ENCODE results near the gene EEFSEC. TPM values are rescaled to one million over a fixed set of nuclear protein-coding genes. Genes with fewer than 3 reads are reported as not detected.

Gene EEFSEC
- polyA plus RNA-seq, 1 donor from 2014 or later = 4.6 TPM

DNA sequence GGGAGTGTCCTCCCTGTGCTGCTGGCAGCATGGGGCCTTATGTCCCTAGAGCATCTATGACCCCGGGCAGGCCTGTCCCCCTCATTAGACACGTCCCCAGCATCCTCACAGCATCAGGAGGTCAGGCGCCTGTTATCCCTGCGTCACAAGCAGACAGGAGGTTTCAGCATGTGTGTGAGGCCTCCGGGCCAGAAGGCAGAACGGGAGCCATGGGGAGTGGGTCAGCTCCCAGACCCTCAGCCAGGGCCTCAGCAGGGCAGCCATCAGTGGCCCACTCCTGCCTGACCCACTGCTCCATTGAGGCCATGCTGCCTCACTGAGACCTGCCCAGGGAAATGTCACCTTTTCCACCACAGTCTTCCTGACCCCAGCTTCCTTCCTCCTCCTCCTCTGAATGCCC lies 241.8 kb downstream of the EEFSEC start:
- no peaks in the 10 kb centered on the region for H3K36me3 ChIP-seq (ENCODE audit: insufficient read depth, low read length)
- H3K27me3 ChIP-seq (ENCODE audit: insufficient read depth, low read depth, low read length) = no peaks in the 10 kb centered on the region
- no peak overlapping the region for H3K27ac ChIP-seq (ENCODE audit: low read length)
- no peak for TF ChIP-seq MXI1 (conservative IDR thresholded peaks at IDR 0.05; ENCODE audit: poor library complexity, severe bottlenecking)
- TF ChIP-seq SMC3 (conservative IDR thresholded peaks at IDR 0.05; ENCODE audit: poor library complexity) = no peak
- no peak for TF ChIP-seq RAD21 (conservative IDR thresholded peaks at IDR 0.05)
- TF ChIP-seq EZH2 (IDR thresholded peaks at IDR 0.05; ENCODE audit: borderline replicate concordance, insufficient read depth, low read length, poor library complexity, severe bottlenecking) = no peak
- TF ChIP-seq TAF1 (IDR thresholded peaks at IDR 0.05; ENCODE audit: low read depth) = no peak
- TF ChIP-seq CTCF (IDR thresholded peaks at IDR 0.05; ENCODE audit: poor library complexity, severe bottlenecking) = no peak
- TF ChIP-seq EP300 (conservative IDR thresholded peaks at IDR 0.05; ENCODE audit: poor library complexity, severe bottlenecking) = no peak
- TF ChIP-seq POLR2AphosphoS5 (IDR thresholded peaks at IDR 0.05) = no peak
- TF ChIP-seq REST (IDR thresholded peaks at IDR 0.05; ENCODE audit: borderline replicate concordance) = no peak
- H3K4me2 ChIP-seq (ENCODE audit: low read length) = no peak overlapping the region
- H3K79me2 ChIP-seq (replicated peaks; ENCODE audit: insufficient read depth, low read length) = no peaks in the 10 kb centered on the region
- no peaks in the 10 kb centered on the region for H3F3A ChIP-seq (ENCODE audit: insufficient read depth, low read length, poor library complexity, severe bottlenecking)
- no peak overlapping the region for H2AFZ ChIP-seq (ENCODE audit: low read depth, low read length)
- H3K4me3 ChIP-seq (ENCODE audit: low read length) = no peak overlapping the region
- H4K20me1 ChIP-seq (ENCODE audit: insufficient read depth) = no peaks in the 10 kb centered on the region
- H3K9me3 ChIP-seq (ENCODE audit: low read length) = no peaks in the 10 kb centered on the region
- H3K9me2 ChIP-seq (ENCODE audit: insufficient read depth, low read length) = no peaks in the 10 kb centered on the region
- no peak overlapping the region for H3K9ac ChIP-seq (ENCODE audit: low read length)

DNA sequence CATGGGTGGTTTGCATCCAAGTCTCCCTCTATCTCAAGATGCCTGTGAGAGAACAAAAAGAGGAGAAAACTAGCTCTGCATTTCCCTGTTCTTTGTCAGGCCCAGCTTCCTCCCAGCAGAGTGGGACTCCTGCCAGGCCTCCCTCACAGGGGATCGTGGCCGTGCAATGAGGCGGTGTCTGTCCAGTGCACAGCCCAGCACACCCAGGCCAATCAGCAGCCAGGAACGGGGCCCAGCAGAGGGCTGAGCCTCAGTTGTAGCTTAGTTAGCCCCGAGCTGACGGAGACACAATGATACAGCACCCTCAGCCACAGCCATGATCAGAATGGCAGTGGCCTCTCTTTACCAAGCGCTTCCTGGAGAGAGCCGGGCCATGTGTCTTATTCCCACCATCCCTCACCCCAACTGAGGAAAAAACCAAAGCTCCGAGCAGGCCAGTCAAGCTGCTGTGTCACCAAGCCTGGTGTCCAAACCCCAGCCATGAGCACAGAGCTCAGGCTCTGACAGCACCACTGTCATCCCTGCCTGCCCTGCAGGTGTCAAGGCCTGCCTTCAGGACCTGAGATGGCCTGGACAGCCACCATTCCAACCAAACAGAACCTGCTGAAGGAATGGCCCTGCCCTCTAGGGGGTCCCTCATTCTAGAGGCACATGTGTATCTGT lies 242.3 kb downstream of the EEFSEC start:
- no peak overlapping the region for H2AFZ ChIP-seq (ENCODE audit: low read depth, low read length)
- TF ChIP-seq EP300 (conservative IDR thresholded peaks at IDR 0.05; ENCODE audit: poor library complexity, severe bottlenecking) = no peak
- TF ChIP-seq REST (IDR thresholded peaks at IDR 0.05; ENCODE audit: borderline replicate concordance) = no peak
- no peak for TF ChIP-seq RAD21 (conservative IDR thresholded peaks at IDR 0.05)
- no peak for TF ChIP-seq CTCF (IDR thresholded peaks at IDR 0.05; ENCODE audit: poor library complexity, severe bottlenecking)
- TF ChIP-seq TAF1 (IDR thresholded peaks at IDR 0.05; ENCODE audit: low read depth) = no peak
- H3K79me2 ChIP-seq (replicated peaks; ENCODE audit: insufficient read depth, low read length) = no peaks in the 10 kb centered on the region
- H3K9me2 ChIP-seq (ENCODE audit: insufficient read depth, low read length) = no peaks in the 10 kb centered on the region
- no peaks in the 10 kb centered on the region for H3K9me3 ChIP-seq (ENCODE audit: low read length)
- H3K36me3 ChIP-seq (ENCODE audit: insufficient read depth, low read length) = no peaks in the 10 kb centered on the region
- no peak overlapping the region for H3K27ac ChIP-seq (ENCODE audit: low read length)
- H3K9ac ChIP-seq (ENCODE audit: low read length) = no peak overlapping the region
- no peaks in the 10 kb centered on the region for H4K20me1 ChIP-seq (ENCODE audit: insufficient read depth)
- H3K4me3 ChIP-seq (ENCODE audit: low read length) = no peak overlapping the region
- no peak overlapping the region for H3K4me2 ChIP-seq (ENCODE audit: low read length)
- H3F3A ChIP-seq (ENCODE audit: insufficient read depth, low read length, poor library complexity, severe bottlenecking) = no peaks in the 10 kb centered on the region
- H3K27me3 ChIP-seq (ENCODE audit: insufficient read depth, low read depth, low read length) = no peaks in the 10 kb centered on the region

All from neural cell (in vitro differentiated cells).